DMS153 (cell line): ENCODE results near the gene BCAR1.

Experiments used
- DNase-seq: peaks from one replicate; lab custom pipeline; 2025; lab: John Stamatoyannopoulos, UW

The BCAR1 gene

GRCh38 chr16:75239542-75240122 lies 11.8 kb downstream of the BCAR1 start:
- no peak for DNase-seq

GRCh38 chr16:75238853-75239541 lies 12.4 kb downstream of the BCAR1 start:
- no peak for DNase-seq

- no peak for DNase-seq
Measured at GRCh38 chr16:75238132-75238852, 13.1 kb downstream of the BCAR1 start.

- no peak for DNase-seq
Measured at GRCh38 chr16:75237398-75238131, 13.9 kb downstream of the BCAR1 start.

GRCh38 chr16:75236736-75237397 lies 14.6 kb downstream of the BCAR1 start:
- DNase-seq, result no peak

- no peak for DNase-seq
Measured at GRCh38 chr16:75236232-75236631, 15.2 kb downstream of the BCAR1 start.

- DNase-seq, result no peak
Measured at GRCh38 chr16:75235721-75236193, 15.7 kb downstream of the BCAR1 start.

GRCh38 chr16:75234856-75235696 lies 16.3 kb downstream of the BCAR1 start:
- no peak for DNase-seq

- DNase-seq, result no peak
Measured at GRCh38 chr16:75233611-75233938, 17.8 kb downstream of the BCAR1 start.

- no peak for DNase-seq
Measured at GRCh38 chr16:75231570-75231969, 19.9 kb downstream of the BCAR1 start.

- DNase-seq, result no peak
Measured at GRCh38 chr16:75230471-75231110, 20.8 kb downstream of the BCAR1 start.

GRCh38 chr16:75229172-75230031 lies 22.0 kb downstream of the BCAR1 start:
- no peak for DNase-seq

GRCh38 chr16:75228143-75228976 lies 23.1 kb downstream of the BCAR1 start:
- DNase-seq, result no peak

GRCh38 chr16:75227361-75228142 lies 23.9 kb downstream of the BCAR1 start:
- DNase-seq, result no peak

- DNase-seq, result no peak
Measured at GRCh38 chr16:75226550-75227360, 24.7 kb downstream of the BCAR1 start.

GRCh38 chr16:75225678-75226515 lies 25.5 kb downstream of the BCAR1 start:
- DNase-seq, result no peak
